ENCODE results near the gene PCTP.

Gene PCTP

DNA sequence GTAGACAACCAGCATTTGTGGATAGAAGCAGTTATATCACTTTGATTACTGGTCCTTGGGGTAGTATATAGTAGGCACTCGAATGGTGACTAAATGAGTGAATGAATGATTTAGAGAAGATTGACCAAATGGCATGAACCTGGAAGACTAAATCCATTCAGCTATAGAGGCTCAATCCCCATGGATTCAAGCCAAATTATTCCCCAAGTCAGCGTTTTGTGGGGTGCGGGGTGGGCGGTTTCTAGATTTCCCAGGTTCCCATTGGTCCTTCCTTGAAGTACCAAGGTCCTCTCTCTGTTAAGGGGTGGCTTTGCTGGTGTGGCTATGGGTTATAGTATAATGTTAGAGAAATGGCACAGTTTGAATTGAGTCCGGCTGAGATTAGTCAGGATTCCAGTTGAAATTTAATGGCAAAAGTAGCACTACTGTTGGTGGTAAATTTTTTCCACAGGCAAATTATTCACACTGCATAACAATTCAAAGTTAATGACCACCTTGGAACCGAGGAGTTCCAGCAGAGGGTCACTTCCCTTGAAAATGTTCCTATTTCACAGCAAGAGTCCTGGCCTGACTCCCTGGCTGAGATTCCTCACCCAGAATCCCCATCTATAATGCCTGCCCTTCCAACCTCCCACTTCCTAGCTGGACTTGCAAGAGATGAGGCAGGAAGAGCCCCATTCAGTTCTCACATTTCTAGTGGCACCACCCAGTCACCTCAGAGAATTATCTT, 27.7 kb downstream of the PCTP start:
- H3K4me3 ChIP-seq: no peak overlapping the region
- H3K27ac ChIP-seq: no peak overlapping the region

DNA sequence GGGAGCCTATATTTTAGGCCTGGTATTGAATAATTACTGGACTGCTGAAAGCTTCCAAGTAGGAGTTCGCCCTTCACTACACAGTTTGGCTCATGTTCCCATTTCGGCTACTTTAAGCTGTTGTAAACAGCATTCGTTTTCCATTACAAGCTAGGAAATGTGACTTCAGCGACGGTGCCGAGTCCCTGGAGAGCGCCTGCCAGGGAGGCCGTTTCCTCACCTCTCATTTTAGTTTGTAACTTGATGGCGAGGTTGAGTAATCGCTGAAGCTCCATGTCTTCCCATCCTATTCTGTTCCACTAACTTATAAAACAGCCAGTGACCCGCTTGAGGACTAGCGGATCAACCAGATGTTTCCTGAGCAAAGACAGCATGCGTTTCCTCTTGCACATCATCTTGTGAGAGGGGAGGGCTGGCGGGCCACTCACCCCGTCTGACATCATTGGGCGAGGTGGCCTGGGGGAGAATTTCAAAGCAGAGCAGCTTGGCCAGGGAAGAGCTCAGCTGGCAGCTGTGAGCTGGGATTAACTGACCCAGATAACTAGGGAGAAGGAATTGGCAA, 32.9 kb downstream of the PCTP start:
- no peak overlapping the region for H3K4me3 ChIP-seq
- H3K27ac ChIP-seq: peak overlapping the region in 6 of 21 experiments; percentile 19 to 71 (median 45)

DNA sequence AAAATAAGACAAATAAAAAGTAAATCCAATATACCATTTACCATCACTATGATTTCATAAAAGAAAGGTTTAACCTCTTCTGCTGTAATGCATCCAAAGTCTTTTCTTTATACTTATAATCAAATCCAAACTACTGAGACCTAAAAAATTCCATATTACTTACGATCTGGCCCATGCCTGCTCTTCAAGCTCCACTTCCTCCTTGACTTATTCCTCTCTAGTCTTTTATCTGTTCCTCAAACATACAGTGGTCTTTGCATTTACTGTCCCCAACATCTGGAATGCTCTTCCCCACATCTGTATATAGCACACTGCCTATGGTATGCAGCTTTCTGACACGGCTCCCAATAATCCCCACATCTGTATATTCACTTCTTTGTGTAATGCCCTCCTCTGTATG, 33.8 kb downstream of the PCTP start:
- no peak overlapping the region for H3K27ac ChIP-seq
- H3K4me3 ChIP-seq: no peak overlapping the region

DNA sequence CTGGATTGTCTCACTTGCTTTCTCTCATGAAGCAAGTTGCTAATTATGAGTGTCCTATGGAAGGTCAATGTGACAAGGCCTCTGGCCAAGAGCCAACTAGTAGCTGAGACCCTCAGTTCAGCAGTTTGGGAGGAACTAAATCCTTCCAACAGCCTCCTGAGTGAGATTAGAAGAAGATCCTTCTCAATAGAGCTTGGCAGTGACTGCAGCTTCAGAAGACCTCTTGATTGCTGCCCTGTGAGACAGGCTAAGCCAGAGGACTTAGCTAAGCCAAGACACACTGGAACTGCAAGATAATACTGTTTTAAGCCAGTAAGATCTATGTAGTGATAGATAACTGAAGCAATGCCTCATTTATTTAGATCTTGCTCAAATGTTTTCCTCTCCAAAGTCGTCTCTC, 34.3 kb downstream of the PCTP start:
- Histone ChIP-seq H3K27ac (no peak overlapping the region), H3K4me3 (no peak overlapping the region)

DNA sequence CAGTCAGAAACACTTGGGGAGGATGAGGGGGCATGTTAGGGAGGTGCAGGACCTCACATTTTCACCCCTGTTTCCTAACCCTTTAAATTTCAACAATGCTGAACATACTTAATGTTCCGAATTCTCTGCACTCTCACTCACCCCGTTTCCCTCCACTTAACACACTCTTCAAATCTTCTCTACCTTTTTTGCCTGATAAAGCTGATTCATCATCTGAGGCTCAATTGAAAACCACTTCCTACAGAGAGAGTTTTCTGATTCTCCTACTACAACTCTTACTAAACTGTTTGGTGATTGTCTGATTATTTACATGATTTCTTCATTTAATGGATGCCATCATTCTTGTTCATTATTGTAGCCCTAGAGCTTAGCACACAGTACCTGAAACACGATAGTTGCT, 42.4 kb downstream of the PCTP start:
- Histone ChIP-seq H3K27ac (no peak overlapping the region), H3K4me3 (no peak overlapping the region)

DNA sequence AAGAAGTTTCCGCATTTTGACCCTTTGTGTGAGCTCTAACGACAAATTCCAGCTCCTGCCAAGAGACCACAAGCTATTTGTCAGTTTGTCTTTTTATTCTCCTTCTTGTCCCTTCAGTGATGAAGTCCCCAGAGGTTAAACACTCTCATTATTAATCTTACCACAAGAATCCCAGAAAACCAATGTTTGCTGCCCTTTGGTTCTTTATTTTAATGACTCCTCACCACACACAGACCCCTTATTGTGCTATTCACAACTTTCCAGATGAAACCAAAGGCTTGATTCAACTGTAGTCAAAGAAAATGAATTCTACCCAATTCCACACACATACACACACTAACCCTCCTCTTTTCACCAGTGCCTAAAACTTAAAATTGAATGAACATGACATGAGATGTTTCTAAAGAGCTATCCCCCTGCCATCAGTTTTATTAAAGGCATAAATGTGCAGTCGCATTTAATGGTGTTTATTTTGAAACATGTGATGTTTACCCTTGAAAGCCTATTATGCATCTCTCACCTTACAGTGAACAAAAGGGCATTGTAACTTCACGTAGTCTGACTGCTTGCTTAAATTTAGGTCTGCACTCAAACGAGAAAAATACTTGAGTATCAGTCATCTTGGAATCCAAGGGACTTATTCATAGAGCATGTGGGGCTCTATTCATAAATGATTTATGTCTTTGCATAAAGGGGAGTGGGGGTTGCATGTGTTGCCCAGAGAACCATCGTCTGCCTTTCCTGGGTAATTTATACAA, 44.1 kb downstream of the PCTP start:
- Histone ChIP-seq H3K4me3 (no peak overlapping the region), H3K27ac (no peak overlapping the region)

DNA sequence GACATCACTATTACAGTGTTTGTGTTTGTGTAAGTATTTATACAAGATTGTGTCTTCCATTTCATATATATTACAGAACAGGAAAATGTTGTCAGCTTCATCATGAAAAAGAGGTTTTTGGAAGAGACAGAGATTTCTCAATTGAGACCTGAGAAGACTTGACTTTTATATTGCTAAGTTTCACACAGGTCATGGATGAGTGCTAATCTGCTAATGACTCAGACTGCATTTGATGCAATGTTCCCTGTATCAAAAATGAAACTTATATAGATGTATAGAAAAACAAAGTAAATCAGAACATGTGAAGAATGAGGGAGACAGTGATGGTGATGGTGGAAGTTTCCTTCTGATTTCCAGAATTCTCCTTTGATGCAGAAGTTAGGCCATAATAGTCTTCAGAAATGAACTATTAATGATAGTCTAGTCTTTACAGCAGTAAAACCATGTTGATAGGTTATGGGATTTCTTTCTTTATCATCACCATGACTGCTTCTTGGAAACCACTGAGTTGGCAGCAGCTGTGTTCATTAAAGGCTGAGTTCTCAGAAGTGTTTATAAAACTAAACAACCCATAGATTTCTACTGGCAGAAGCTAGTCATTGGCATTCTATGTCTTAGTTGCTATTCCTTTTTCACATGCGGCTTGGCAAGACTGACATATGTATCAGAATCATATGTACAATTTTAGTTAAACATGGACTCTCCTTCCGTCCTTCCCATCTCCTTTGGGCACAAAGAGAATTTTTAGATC, 56.1 kb downstream of the PCTP start:
- no peak overlapping the region for H3K27ac ChIP-seq
- no peak overlapping the region for H3K4me3 ChIP-seq

DNA sequence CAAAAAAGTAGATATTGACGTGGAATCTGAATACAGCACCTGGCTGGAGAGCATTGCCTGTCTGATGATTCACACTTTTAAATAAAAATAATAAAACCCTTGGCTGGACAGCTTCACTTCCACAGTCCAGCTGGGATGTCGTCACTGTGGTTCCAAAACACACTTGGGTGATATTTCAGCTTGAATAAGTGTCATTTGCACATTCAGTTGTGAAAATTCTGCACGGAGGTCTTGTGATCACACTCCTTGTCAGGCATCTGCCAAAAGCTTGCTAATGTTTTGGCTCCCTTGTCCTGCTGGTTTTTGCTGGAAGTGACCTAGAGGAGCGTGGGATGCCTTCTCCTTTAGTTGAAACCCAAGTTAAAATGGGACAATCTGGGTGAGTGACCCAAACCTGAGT, 60.7 kb downstream of the PCTP start:
- no peak overlapping the region for H3K27ac ChIP-seq
- no peak overlapping the region for H3K4me3 ChIP-seq

DNA sequence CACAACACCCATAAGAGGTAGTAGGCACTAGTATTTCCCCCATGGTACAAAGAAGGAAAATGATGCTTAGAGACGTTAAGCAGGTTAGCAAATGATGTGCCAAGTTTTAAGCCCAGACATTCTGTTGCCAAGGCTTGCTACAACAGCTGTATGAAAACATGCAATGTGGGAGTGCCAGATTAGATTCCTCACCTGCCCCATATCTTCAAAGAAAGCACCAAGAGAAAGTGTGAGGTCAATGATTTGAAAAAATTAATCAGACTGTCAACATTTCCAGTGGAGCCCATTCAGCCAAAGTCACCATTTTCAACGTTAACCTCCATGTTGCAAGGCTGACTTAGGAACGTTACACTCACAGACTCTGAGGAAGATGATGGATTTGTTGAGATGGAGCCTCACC, 61.5 kb downstream of the PCTP start:
- H3K27ac ChIP-seq: no peak overlapping the region
- no peak overlapping the region for H3K4me3 ChIP-seq

DNA sequence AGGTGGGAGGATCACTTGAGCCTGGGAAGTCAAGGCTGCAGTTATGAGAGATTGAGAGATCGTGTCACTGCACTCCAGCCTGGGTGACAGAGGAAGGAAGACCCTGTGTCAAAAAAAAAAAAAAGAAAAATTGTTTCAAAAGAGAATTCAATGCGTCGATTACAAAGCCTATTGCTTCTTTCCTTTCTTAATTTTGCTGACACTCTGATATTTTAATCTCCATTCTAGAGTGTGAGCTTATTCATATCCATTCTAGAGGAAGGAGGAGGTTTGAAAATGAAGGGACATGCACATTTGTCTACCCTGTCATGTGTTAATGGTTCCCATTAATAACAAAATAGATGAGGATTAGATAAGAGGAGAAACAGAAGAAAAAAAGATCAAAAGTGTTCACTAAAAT, 63.1 kb downstream of the PCTP start:
- no peak overlapping the region for H3K4me3 ChIP-seq
- H3K27ac ChIP-seq: no peak overlapping the region

DNA sequence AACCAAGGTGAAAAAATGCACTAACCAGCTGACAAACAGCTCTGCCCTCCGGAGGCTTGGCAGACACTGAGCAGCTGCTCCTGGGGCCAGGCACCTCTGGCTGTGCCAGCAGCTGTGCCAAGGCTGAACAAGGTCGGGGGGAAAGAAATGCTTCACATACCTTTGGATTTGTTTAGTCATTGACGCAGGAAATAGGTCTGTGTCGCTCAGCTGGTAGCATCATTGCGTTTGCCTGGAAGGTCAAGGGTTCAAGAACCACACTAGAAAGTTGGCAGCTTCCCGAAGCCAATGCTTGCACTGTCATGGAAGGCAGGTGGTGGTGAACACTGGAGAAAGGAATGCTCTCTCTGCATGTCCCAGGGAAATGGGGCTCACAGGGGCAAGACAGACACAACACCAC, 63.5 kb downstream of the PCTP start:
- no peak overlapping the region for H3K27ac ChIP-seq
- no peak overlapping the region for H3K4me3 ChIP-seq

DNA sequence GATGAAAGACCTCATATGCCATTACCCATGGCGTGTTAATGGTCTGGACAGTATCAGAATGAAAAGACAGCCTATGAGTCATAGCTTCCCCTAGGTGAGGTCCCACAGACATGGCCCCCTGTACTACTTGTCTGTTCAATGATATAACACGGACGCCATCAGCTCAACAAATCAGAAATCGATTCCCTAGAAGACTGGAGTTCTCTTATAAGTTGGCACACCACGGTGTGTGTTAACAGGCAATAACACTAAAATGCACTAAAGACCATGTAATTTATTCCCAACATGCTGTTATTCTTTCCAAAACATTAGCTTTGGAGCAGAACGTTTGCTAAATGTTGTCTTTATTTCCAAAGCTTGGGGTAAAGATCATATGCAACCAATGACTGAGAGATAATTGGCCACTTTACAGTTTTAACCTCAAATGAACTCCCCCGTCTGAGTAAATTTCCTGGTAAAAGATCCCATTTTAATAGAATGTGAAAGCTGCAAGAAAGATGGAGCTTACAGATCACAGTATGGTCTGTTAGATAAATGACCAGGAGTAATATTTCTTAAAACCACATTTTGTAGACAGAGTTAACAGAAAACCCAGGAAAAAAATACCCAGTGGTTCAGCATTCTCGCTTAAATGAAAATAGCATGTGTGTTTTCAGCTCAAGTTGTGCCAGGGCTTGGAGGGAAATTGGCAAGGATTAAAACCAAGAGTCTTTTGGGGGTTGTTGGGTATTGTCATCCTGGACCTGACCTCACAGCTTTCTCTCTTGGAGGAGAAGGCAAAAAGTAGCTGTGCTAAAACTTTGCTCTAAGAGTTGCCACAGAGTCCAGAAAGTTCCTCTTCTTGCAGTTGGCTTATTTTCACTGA, 65.9 kb downstream of the PCTP start:
- H3K27ac ChIP-seq: no peak overlapping the region
- H3K4me3 ChIP-seq: no peak overlapping the region

DNA sequence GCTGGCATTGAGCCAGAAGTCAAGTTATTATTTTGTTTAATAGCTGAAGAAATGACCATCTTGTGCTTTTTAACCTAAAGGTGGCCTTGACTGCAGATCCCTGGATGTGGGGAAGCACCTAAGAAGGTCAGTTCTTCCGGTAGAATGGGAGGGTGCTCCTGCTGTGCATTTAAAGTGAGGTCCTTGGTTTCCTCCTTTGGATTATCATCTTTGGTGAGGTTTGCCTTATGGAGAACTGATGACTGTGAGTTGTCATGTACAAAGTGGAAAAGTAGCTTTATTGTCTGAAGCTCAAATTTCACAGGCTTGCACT, 66.5 kb downstream of the PCTP start:
- no peak overlapping the region for H3K27ac ChIP-seq

DNA sequence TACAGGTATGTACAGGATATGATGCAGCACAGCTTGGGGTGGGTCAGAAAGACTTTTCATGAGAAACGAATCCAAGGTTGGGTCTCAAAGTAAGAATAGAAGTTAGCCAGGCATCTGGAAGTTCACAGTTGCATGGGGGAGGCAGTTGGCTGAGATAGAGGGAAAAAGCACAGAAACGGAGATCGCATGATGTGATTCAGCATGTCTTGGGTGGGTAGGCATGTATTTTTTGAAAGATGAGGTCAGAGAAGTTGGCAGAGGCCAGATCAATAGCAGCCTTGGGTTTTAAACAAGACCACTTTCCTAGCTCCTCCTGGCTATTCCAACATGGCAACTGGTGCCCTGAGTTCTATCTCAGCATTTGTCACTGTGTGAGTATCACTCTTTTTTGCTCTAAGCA, 67.2 kb downstream of the PCTP start:
- Histone ChIP-seq H3K27ac (no peak overlapping the region), H3K4me3 (no peak overlapping the region)

More for the DNA sequence above, 66.5 kb downstream of the PCTP start:
- H3K4me3 ChIP-seq: no peak overlapping the region

DNA sequence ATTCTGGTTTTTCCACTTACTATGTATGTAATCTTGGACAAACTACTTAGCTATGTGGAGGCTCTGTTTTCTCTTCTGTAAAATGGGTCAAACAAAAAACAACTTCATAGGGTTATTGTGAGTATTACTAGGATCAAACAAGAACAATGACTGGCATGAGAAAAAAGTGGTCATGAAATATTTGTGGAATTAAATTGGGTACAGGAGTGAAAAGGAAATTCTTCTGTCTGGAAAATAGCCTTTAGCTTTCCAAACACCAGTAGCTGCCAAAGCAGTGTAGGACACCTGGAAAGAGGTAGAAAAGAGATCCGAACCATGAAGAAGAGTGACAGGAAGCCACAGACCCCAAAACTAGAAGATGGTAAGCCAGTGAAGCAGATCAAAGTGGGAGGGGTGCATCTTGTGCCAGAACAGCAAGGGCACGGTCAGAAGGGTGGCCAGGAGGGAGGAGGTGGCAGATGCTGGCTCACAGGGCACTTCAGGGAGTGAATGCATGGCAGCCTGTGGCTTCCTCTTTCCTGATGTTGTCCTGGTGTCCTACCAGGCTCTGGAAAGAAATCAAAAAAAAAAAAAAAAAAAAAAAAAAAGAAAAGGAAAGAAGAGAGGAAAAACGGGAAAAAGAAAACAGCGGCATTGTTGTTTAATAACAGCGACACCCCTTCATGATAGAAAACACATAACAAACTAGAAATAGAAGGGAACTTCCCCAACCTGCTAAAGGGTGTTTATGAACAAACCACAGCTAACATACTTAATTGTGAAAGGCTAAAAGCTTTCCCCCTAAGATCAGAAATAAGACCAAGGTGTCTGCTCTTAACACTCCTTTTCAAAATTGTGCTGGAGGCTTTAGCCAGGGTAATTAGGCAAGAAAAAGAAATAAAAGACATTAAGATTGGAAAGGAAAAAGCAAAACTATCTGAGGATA, 67.9 kb downstream of the PCTP start:
- Histone ChIP-seq H3K4me3 (no peak overlapping the region), H3K27ac (no peak overlapping the region)

DNA sequence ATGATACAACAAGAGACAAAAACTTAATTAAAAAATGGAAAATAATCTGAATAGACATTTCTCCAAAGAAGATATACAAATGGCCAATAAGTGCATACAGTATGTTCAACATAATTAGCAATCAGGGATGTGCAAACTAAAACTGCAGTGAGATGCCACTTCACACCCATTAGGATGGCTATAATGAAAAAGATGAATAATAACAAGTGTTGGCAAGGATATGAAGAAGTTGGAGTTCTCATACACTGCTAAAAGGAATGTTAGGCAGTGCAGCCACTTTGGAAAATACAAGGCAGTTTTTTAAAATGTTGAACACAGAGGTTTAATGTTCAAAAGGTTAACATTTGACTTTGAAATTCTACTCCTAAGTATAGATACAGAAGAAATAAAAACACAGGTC, 69.8 kb downstream of the PCTP start:
- Histone ChIP-seq H3K27ac (no peak overlapping the region), H3K4me3 (no peak overlapping the region)

DNA sequence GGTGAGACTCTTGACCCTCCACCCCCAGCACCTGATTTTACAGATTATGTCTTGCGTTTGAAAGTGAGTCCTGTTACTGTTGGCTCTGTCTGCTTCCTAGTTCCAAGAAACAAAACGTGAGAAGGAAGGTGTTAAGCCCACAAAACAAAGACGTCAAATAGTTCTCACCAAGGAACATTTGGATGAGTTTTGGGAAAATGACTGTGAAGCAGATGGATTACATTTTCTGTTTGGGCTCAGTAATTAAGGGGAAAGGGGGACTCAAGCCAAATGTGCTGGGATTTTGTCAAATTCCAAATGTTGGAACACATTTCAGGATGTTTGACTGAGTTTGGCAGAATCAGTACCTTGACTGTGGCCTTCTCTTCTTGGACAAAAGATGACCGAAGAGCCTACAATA, 71.2 kb downstream of the PCTP start:
- H3K27ac ChIP-seq: no peak overlapping the region
- H3K4me3 ChIP-seq: no peak overlapping the region

DNA sequence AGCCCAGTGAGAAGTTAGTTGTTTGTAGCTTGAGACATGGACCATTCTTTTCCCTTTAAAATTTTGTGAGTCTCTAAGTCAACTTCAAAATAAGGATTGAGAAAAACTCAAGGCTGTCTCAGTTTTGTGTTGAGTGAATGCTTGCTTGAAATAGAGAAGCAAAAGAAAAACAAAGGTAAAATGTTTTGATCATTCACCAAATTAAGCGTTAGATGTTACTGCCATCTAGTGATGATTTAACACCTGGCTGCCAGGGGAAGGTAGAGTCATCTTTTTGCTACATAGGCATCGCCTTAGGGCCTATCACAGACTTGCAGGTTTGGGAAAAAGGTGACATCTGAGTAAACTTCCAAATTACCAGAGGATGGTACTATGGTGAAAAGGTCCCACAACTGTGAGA, 74.4 kb downstream of the PCTP start:
- no peak overlapping the region for H3K4me3 ChIP-seq
- H3K27ac ChIP-seq: no peak overlapping the region
